Neutrophil (primary cell): ENCODE data around the gene ENKD1.
A peak's percentile ranks its signal among the peaks of the same experiment; 100 is the strongest.

Source experiments
- H3K27ac ChIP-seq: fragments of 200-600 bp; sonication (generic); 2 replicates; pipeline ENCODE4 v1.5.1; 2016; ENCODE audit warnings: mild to moderate bottlenecking, moderate library complexity
- H3K27me3 ChIP-seq: fragments of 200-600 bp; sonication (generic); 2 replicates; pipeline ENCODE4 v1.6.0; 2016; ENCODE audit warnings: mild to moderate bottlenecking
- H3K36me3 ChIP-seq: fragments of 200-600 bp; sonication (generic); 2 replicates; pipeline ENCODE4 v1.5.1; 2017
- H3K4me1 ChIP-seq, 2 experiments: fragments of 200-600 bp in 1 of 2; sonication (generic) in 1 of 2; 1 replicate in 1 of 2; 2 replicates in 1 of 2; pipeline versions ENCODE4 v1.5.1 to v1.6.1; 2013 to 2016; ENCODE audit warnings: low read depth in 1 of 2, low read length in 1 of 2, mild to moderate bottlenecking in 1 of 2, moderate library complexity in 1 of 2; ENCODE audit not compliant: control insufficient read depth in 1 of 2, insufficient read depth in 1 of 2
- H3K4me3 ChIP-seq, 2 experiments: fragments of 200-600 bp in 1 of 2; sonication (generic) in 1 of 2; 1 replicate in 1 of 2; 2 replicates in 1 of 2; pipeline ENCODE4 v1.5.1; 2013 to 2016; ENCODE audit warnings: low read depth in 1 of 2, low read length in 1 of 2, mild to moderate bottlenecking in 1 of 2, moderate library complexity in 1 of 2
- H3K9me3 ChIP-seq: fragments of 200-600 bp; sonication (generic); 2 replicates; pipeline ENCODE4 v1.5.1; 2016
- CTCF ChIP-seq: fragments of 200-600 bp; sonication (generic); IDR thresholded peaks from 2 replicates; pipeline ENCODE4 v1.5.1; 2016; ENCODE audit warnings: antibody characterized with exemption

ENKD1 gene

GRCh38 chr16:67685388-67686112 is 19.0 kb upstream of the ENKD1 start:
- Histone ChIP-seq H3K4me3 (peak overlapping the region; percentile 15 to 18), H3K4me1 (peaks cover 78 to 80% of the 10 kb centered on the region in 2 experiments), H3K36me3 (peaks cover 5% of the 10 kb centered on the region), H3K27ac (peak overlapping the region; percentile 79), H3K27me3 (no peaks in the 10 kb centered on the region), H3K9me3 (no peaks in the 10 kb centered on the region)
- no peak for TF ChIP-seq CTCF

- no peak for TF ChIP-seq CTCF
- Histone ChIP-seq H3K27ac (peak overlapping the region; percentile 79), H3K4me3 (no peak overlapping the region), H3K27me3 (no peaks in the 10 kb centered on the region), H3K36me3 (peaks cover 13% of the 10 kb centered on the region), H3K9me3 (no peaks in the 10 kb centered on the region), H3K4me1 (peaks cover 61 to 63% of the 10 kb centered on the region in 2 experiments)
Measured at GRCh38 chr16:67683767-67684166, 17.2 kb upstream of the ENKD1 start.

GRCh38 chr16:67679935-67680897 is 13.7 kb upstream of the ENKD1 start:
- Histone ChIP-seq H3K9me3 (no peaks in the 10 kb centered on the region), H3K4me3 (no peak overlapping the region), H3K4me1 (peaks cover 34 to 36% of the 10 kb centered on the region in 2 experiments), H3K27ac (peak overlapping the region; percentile 31), H3K36me3 (peaks cover 26% of the 10 kb centered on the region), H3K27me3 (no peaks in the 10 kb centered on the region)
- no peak for TF ChIP-seq CTCF

- Histone ChIP-seq H3K4me3 (no peak overlapping the region), H3K27me3 (no peaks in the 10 kb centered on the region), H3K9me3 (no peaks in the 10 kb centered on the region), H3K36me3 (peaks cover 32% of the 10 kb centered on the region), H3K4me1 (peaks cover 29 to 33% of the 10 kb centered on the region in 2 experiments), H3K27ac (peak overlapping the region; percentile 9)
- no peak for TF ChIP-seq CTCF
Measured at GRCh38 chr16:67678354-67679023, 11.9 kb upstream of the ENKD1 start.

GRCh38 chr16:67677712-67678111 is 11.2 kb upstream of the ENKD1 start:
- Histone ChIP-seq H3K27ac (peak overlapping the region; percentile 15), H3K9me3 (no peaks in the 10 kb centered on the region), H3K27me3 (no peaks in the 10 kb centered on the region), H3K4me1 (peaks cover 29 to 33% of the 10 kb centered on the region in 2 experiments), H3K36me3 (peaks cover 32% of the 10 kb centered on the region), H3K4me3 (no peak overlapping the region)
- TF ChIP-seq CTCF = no peak
